ENCODE results near the gene SWAP70. TPM values are rescaled to one million over a fixed set of nuclear protein-coding genes. Genes with fewer than 3 reads are reported as not detected.
A peak's percentile ranks its signal among the peaks of the same experiment; 100 is the strongest.

The SWAP70 gene
- total and polyA plus RNA-seq, 2 of the 13 experiments (the other 11 are each of a cell fraction or from before 2014, with no cell fraction given): 4.6 to 8.7 TPM

DNA sequence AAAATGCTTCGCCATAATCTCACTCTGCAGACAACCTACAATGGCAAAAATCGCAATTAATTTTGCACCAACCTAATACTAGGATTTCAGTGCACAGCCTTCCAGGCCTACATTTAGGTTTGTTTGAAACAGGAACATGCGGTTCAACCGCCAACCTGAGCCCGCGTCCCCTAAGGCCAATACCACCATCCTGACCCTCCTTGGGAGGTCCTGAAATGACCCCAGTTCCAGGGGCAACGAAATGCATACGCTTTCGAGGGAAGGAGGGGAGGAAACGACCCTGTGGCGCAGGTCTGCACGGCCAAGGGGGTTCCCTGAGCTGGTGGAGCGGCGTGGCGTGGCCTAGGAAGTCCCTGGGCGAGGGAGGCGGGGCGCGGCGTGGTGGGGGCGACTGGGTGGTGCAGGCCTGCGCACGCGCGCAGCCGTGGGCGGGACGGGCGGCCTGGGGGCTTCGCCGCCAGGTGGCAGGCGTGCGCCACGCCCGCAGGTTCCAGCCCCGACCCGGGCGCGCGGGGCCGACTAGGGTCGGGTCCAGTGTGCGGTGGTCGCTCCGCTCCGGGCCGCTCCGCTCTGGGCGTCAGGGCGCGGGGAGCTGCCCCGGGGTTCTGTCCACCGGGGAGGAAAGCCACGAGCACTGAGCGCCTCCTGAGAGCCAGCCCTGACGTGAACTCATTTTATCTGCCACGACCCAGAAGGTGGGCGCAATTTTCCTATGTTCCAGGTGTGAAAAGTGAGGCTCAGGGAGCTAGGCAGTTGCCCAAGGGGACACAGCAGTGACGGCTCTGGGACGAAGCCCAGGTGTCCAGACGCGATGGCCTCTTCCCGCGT, 94.1 kb downstream of the SWAP70 start (continued):
- TF ChIP-seq NR3C1 (CRISPR knock-in tag; IDR thresholded peaks at IDR 0.05) (no peak), ZBTB3 (CRISPR knock-in tag; IDR thresholded peaks at IDR 0.05; ENCODE audit: borderline replicate concordance, low read depth) (no peak), WIZ (CRISPR knock-in tag; IDR thresholded peaks at IDR 0.05) (no peak; the same call in 1 of the 2 replicates), ZNF607 (CRISPR knock-in tag; IDR thresholded peaks at IDR 0.05; ENCODE audit: borderline replicate concordance) (no peak), ZFP90 (CRISPR knock-in tag; IDR thresholded peaks at IDR 0.05; ENCODE audit: borderline replicate concordance) (peak; percentile 21; the same call in 1 of the 2 replicates), ZNF557 (CRISPR knock-in tag; IDR thresholded peaks at IDR 0.05) (no peak), ZNF552 (CRISPR knock-in tag; IDR thresholded peaks at IDR 0.05; ENCODE audit: borderline replicate concordance) (no peak), SPEN (CRISPR knock-in tag; IDR thresholded peaks at IDR 0.05; ENCODE audit: low read depth) (no peak), TCF7 (IDR thresholded peaks at IDR 0.05; ENCODE audit: low read depth) (no peak), ZNF180 (CRISPR knock-in tag; IDR thresholded peaks at IDR 0.05; ENCODE audit: borderline replicate concordance, low read depth) (0 out of 2 replicates have a peak, but pooled peaks have one; percentile 72), PAX8 (CRISPR knock-in tag; IDR thresholded peaks at IDR 0.05; ENCODE audit: borderline replicate concordance) (0 out of 2 replicates have a peak, but pooled peaks have one; percentile 21), GLI4 (CRISPR knock-in tag; IDR thresholded peaks at IDR 0.05; ENCODE audit: borderline replicate concordance) (no peak; the same call in 1 of the 2 replicates), ZNF883 (CRISPR knock-in tag; IDR thresholded peaks at IDR 0.05; ENCODE audit: not compliant biosample characterization) (peak; percentile 64)
- TF ChIP-seq, protein P1, sequence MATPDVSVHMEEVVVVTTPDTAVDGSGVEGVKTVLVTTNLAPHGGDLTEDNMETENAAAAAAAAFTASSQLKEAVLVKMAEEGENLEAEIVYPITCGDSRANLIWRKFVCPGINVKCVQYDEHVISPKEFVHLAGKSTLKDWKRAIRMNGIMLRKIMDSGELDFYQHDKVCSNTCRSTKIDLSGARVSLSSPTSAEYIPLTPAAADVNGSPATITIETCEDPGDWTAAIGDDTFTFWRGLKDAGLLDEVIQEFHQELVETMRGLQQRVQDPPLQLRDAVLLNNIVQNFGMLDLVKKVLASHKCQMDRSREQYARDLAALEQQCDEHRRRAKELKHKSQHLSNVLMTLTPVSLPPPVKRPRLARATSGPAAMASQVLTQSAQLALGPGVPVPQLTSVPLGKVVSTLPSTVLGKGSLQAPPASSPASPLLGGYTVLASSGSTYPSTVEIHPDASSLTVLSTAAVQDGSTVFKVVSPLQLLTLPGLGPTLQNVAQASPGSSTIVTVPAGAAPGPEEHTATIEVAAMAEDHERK (CRISPR knock-in tag; IDR thresholded peaks at IDR 0.05; ENCODE audit: low read depth): no peak
- TF ChIP-seq, protein P2, sequence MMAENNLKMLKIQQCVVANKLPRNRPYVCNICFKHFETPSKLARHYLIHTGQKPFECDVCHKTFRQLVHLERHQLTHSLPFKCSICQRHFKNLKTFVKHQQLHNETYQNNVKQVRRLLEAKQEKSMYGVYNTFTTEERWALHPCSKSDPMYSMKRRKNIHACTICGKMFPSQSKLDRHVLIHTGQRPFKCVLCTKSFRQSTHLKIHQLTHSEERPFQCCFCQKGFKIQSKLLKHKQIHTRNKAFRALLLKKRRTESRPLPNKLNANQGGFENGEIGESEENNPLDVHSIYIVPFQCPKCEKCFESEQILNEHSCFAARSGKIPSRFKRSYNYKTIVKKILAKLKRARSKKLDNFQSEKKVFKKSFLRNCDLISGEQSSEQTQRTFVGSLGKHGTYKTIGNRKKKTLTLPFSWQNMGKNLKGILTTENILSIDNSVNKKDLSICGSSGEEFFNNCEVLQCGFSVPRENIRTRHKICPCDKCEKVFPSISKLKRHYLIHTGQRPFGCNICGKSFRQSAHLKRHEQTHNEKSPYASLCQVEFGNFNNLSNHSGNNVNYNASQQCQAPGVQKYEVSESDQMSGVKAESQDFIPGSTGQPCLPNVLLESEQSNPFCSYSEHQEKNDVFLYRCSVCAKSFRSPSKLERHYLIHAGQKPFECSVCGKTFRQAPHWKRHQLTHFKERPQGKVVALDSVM (CRISPR knock-in tag; IDR thresholded peaks at IDR 0.05): no peak; the same call in 1 of the 2 replicates
- TF ChIP-seq, protein P3, sequence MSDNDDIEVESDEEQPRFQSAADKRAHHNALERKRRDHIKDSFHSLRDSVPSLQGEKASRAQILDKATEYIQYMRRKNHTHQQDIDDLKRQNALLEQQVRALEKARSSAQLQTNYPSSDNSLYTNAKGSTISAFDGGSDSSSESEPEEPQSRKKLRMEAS (IDR thresholded peaks at IDR 0.05): peak; percentile 86
- TF ChIP-seq, protein P4, sequence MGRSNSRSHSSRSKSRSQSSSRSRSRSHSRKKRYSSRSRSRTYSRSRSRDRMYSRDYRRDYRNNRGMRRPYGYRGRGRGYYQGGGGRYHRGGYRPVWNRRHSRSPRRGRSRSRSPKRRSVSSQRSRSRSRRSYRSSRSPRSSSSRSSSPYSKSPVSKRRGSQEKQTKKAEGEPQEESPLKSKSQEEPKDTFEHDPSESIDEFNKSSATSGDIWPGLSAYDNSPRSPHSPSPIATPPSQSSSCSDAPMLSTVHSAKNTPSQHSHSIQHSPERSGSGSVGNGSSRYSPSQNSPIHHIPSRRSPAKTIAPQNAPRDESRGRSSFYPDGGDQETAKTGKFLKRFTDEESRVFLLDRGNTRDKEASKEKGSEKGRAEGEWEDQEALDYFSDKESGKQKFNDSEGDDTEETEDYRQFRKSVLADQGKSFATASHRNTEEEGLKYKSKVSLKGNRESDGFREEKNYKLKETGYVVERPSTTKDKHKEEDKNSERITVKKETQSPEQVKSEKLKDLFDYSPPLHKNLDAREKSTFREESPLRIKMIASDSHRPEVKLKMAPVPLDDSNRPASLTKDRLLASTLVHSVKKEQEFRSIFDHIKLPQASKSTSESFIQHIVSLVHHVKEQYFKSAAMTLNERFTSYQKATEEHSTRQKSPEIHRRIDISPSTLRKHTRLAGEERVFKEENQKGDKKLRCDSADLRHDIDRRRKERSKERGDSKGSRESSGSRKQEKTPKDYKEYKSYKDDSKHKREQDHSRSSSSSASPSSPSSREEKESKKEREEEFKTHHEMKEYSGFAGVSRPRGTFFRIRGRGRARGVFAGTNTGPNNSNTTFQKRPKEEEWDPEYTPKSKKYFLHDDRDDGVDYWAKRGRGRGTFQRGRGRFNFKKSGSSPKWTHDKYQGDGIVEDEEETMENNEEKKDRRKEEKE (IDR thresholded peaks at IDR 0.05): no peak
- TF ChIP-seq, protein P5, sequence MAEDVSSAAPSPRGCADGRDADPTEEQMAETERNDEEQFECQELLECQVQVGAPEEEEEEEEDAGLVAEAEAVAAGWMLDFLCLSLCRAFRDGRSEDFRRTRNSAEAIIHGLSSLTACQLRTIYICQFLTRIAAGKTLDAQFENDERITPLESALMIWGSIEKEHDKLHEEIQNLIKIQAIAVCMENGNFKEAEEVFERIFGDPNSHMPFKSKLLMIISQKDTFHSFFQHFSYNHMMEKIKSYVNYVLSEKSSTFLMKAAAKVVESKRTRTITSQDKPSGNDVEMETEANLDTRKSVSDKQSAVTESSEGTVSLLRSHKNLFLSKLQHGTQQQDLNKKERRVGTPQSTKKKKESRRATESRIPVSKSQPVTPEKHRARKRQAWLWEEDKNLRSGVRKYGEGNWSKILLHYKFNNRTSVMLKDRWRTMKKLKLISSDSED (CRISPR knock-in tag; IDR thresholded peaks at IDR 0.05): no peak
- TF ChIP-seq, protein P6, sequence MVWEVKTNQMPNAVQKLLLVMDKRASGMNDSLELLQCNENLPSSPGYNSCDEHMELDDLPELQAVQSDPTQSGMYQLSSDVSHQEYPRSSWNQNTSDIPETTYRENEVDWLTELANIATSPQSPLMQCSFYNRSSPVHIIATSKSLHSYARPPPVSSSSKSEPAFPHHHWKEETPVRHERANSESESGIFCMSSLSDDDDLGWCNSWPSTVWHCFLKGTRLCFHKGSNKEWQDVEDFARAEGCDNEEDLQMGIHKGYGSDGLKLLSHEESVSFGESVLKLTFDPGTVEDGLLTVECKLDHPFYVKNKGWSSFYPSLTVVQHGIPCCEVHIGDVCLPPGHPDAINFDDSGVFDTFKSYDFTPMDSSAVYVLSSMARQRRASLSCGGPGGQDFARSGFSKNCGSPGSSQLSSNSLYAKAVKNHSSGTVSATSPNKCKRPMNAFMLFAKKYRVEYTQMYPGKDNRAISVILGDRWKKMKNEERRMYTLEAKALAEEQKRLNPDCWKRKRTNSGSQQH (CRISPR knock-in tag; IDR thresholded peaks at IDR 0.05; ENCODE audit: low read depth): no peak; the same call in 1 of the 2 replicates
